ENCODE results near the gene KLF2.

DNA sequence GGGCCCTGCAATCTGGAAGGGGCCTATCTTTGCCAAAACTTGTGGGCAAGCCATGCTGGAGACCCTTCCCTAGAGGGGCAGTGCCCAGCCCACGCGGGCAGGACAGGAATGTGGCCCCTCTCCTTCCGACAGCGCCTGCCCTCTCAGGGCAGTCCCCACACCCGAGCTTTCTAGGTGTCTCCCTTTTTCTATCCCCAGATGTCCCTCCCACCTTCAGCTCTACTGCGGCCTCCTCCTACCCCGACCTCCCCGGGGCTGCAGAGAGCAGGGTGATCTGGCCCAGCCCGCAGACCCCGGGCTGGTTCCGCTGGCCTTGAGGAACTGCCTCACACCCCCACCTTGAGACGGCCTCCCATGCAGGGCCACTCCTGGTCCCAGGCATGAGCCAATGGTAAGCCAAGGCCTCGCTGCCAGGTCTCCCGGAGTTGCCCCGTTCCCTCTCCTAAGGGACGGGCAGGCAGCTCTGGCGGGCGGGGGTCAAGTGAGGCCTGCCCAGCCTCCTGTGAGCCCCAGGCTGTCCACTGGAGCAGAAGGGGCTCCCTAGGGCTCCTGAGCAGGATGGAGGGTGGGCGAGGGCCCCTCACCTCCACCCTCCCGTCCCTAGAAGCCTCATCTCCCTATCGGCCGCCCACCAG is 39.7 kb downstream of the KLF2 start:
- TF ChIP-seq EZH2 (IDR thresholded peaks at IDR 0.05; ENCODE audit: low read length, missing control alignments) = no peak
- TF ChIP-seq CTCF (conservative IDR thresholded peaks at IDR 0.05 in 1 of 2, IDR thresholded peaks at IDR 0.05 in 1 of 2; ENCODE audit: low read depth in 1 of 2, low read length in 2 of 2) = no peak

Measured in fibroblast of lung (primary cell).